ENCODE results near the gene ZMYND19.
"Not testable (repeated sequence)": the region's sequence is repeated elsewhere in the genome, so short reads cannot be mapped to it uniquely, and the experiment has no call there.

The ZMYND19 gene

GRCh38 chr9:137590469-137591383 is at the start of gene ZMYND19:
Gene ZMYND19, minus strand, starts transcription at chr9:137590512. Its CDS starts 249 bp downstream, at chr9:137590263.
- Histone ChIP-seq H3K9ac (ENCODE audit: low read depth, low read length) (peak within 1 kb of the TSS; percentile 81), H3K9me3 (ENCODE audit: control insufficient read depth, insufficient read depth, low read length) (no peaks in the 10 kb centered on the region), H3K36me3 (ENCODE audit: control insufficient read depth, insufficient read depth, low read length) (peaks cover 36% of the 10 kb centered on the region), H3K4me3 (ENCODE audit: low read depth, low read length) (peak within 1 kb of the TSS; percentile 78), H3K4me1 (ENCODE audit: control insufficient read depth, insufficient read depth, low read length) (peaks cover 3% of the 10 kb centered on the region), H3K27me3 (ENCODE audit: control insufficient read depth, insufficient read depth, low read length) (no peaks in the 10 kb centered on the region)

GRCh38 chr9:137639303-137640051 is 49.2 kb upstream of the ZMYND19 start:
- H3K27me3 ChIP-seq (ENCODE audit: control insufficient read depth, insufficient read depth, low read length) = no peaks in the 10 kb centered on the region
- no peak overlapping the region for H3K9ac ChIP-seq (ENCODE audit: low read depth, low read length)
- H3K4me3 ChIP-seq (ENCODE audit: low read depth, low read length) = no peak overlapping the region
- H3K36me3 ChIP-seq (ENCODE audit: control insufficient read depth, insufficient read depth, low read length) = no peaks in the 10 kb centered on the region
- H3K9me3 ChIP-seq (ENCODE audit: control insufficient read depth, insufficient read depth, low read length) = no peaks in the 10 kb centered on the region
- H3K4me1 ChIP-seq (ENCODE audit: control insufficient read depth, insufficient read depth, low read length) = no peaks in the 10 kb centered on the region

- Histone ChIP-seq H3K9ac (ENCODE audit: low read depth, low read length) (no peak overlapping the region), H3K36me3 (ENCODE audit: control insufficient read depth, insufficient read depth, low read length) (no peaks in the 10 kb centered on the region), H3K4me3 (ENCODE audit: low read depth, low read length) (no peak overlapping the region), H3K4me1 (ENCODE audit: control insufficient read depth, insufficient read depth, low read length) (no peaks in the 10 kb centered on the region), H3K27me3 (ENCODE audit: control insufficient read depth, insufficient read depth, low read length) (no peaks in the 10 kb centered on the region), H3K9me3 (ENCODE audit: control insufficient read depth, insufficient read depth, low read length) (no peaks in the 10 kb centered on the region)
These were observed 48.4 kb upstream of the ZMYND19 start for GRCh38 chr9:137638680-137639079.

- no peaks in the 10 kb centered on the region for H3K27me3 ChIP-seq (ENCODE audit: control insufficient read depth, insufficient read depth, low read length)
- H3K4me1 ChIP-seq (ENCODE audit: control insufficient read depth, insufficient read depth, low read length) = peaks cover 9% of the 10 kb centered on the region
- H3K4me3 ChIP-seq (ENCODE audit: low read depth, low read length) = no peak overlapping the region
- no peak overlapping the region for H3K9ac ChIP-seq (ENCODE audit: low read depth, low read length)
- no peaks in the 10 kb centered on the region for H3K9me3 ChIP-seq (ENCODE audit: control insufficient read depth, insufficient read depth, low read length)
- H3K36me3 ChIP-seq (ENCODE audit: control insufficient read depth, insufficient read depth, low read length) = no peaks in the 10 kb centered on the region
These were observed 43.7 kb upstream of the ZMYND19 start for GRCh38 chr9:137634016-137634415.

- H3K9ac ChIP-seq (ENCODE audit: low read depth, low read length) = no peak overlapping the region
- peaks cover 9% of the 10 kb centered on the region for H3K4me1 ChIP-seq (ENCODE audit: control insufficient read depth, insufficient read depth, low read length)
- no peaks in the 10 kb centered on the region for H3K27me3 ChIP-seq (ENCODE audit: control insufficient read depth, insufficient read depth, low read length)
- H3K9me3 ChIP-seq (ENCODE audit: control insufficient read depth, insufficient read depth, low read length) = no peaks in the 10 kb centered on the region
- no peak overlapping the region for H3K4me3 ChIP-seq (ENCODE audit: low read depth, low read length)
- no peaks in the 10 kb centered on the region for H3K36me3 ChIP-seq (ENCODE audit: control insufficient read depth, insufficient read depth, low read length)
These were observed 42.2 kb upstream of the ZMYND19 start for GRCh38 chr9:137632230-137633161.

GRCh38 chr9:137631345-137632229 is 41.3 kb upstream of the ZMYND19 start:
- Histone ChIP-seq H3K4me3 (ENCODE audit: low read depth, low read length) (no peak overlapping the region), H3K27me3 (ENCODE audit: control insufficient read depth, insufficient read depth, low read length) (no peaks in the 10 kb centered on the region), H3K36me3 (ENCODE audit: control insufficient read depth, insufficient read depth, low read length) (no peaks in the 10 kb centered on the region), H3K9ac (ENCODE audit: low read depth, low read length) (no peak overlapping the region), H3K9me3 (ENCODE audit: control insufficient read depth, insufficient read depth, low read length) (no peaks in the 10 kb centered on the region), H3K4me1 (ENCODE audit: control insufficient read depth, insufficient read depth, low read length) (peaks cover 9% of the 10 kb centered on the region)

GRCh38 chr9:137630679-137631078 is 40.4 kb upstream of the ZMYND19 start:
- Histone ChIP-seq H3K4me1 (ENCODE audit: control insufficient read depth, insufficient read depth, low read length) (peaks cover 9% of the 10 kb centered on the region), H3K36me3 (ENCODE audit: control insufficient read depth, insufficient read depth, low read length) (no peaks in the 10 kb centered on the region), H3K27me3 (ENCODE audit: control insufficient read depth, insufficient read depth, low read length) (no peaks in the 10 kb centered on the region), H3K9me3 (ENCODE audit: control insufficient read depth, insufficient read depth, low read length) (no peaks in the 10 kb centered on the region), H3K9ac (ENCODE audit: low read depth, low read length) (no peak overlapping the region), H3K4me3 (ENCODE audit: low read depth, low read length) (no peak overlapping the region)

GRCh38 chr9:137630126-137630525 is 39.8 kb upstream of the ZMYND19 start:
- Histone ChIP-seq H3K4me1 (ENCODE audit: control insufficient read depth, insufficient read depth, low read length) (peaks cover 9% of the 10 kb centered on the region), H3K36me3 (ENCODE audit: control insufficient read depth, insufficient read depth, low read length) (no peaks in the 10 kb centered on the region), H3K27me3 (ENCODE audit: control insufficient read depth, insufficient read depth, low read length) (no peaks in the 10 kb centered on the region)

GRCh38 chr9:137627406-137627805 is 37.1 kb upstream of the ZMYND19 start:
- not testable (repeated sequence) for H3K27me3 ChIP-seq (ENCODE audit: control insufficient read depth, insufficient read depth, low read length); H3K9ac ChIP-seq (ENCODE audit: low read depth, low read length); H3K4me3 ChIP-seq (ENCODE audit: low read depth, low read length); H3K9me3 ChIP-seq (ENCODE audit: control insufficient read depth, insufficient read depth, low read length); H3K36me3 ChIP-seq (ENCODE audit: control insufficient read depth, insufficient read depth, low read length); H3K4me1 ChIP-seq (ENCODE audit: control insufficient read depth, insufficient read depth, low read length)

More at GRCh38 chr9:137630126-137630525, 39.8 kb upstream of the ZMYND19 start:
- H3K9ac ChIP-seq (ENCODE audit: low read depth, low read length) = no peak overlapping the region
- H3K4me3 ChIP-seq (ENCODE audit: low read depth, low read length) = no peak overlapping the region
- H3K9me3 ChIP-seq (ENCODE audit: control insufficient read depth, insufficient read depth, low read length) = no peaks in the 10 kb centered on the region

GRCh38 chr9:137626464-137626863 is 36.2 kb upstream of the ZMYND19 start:
- H3K9ac ChIP-seq (ENCODE audit: low read depth, low read length) = no peak overlapping the region
- no peak overlapping the region for H3K4me3 ChIP-seq (ENCODE audit: low read depth, low read length)
- H3K4me1 ChIP-seq (ENCODE audit: control insufficient read depth, insufficient read depth, low read length) = no peaks in the 10 kb centered on the region
- no peaks in the 10 kb centered on the region for H3K27me3 ChIP-seq (ENCODE audit: control insufficient read depth, insufficient read depth, low read length)
- no peaks in the 10 kb centered on the region for H3K9me3 ChIP-seq (ENCODE audit: control insufficient read depth, insufficient read depth, low read length)
- no peaks in the 10 kb centered on the region for H3K36me3 ChIP-seq (ENCODE audit: control insufficient read depth, insufficient read depth, low read length)

All from iPS-15b (cell line).